ENCODE data around the gene JAKMIP2.

Gene JAKMIP2

DNA sequence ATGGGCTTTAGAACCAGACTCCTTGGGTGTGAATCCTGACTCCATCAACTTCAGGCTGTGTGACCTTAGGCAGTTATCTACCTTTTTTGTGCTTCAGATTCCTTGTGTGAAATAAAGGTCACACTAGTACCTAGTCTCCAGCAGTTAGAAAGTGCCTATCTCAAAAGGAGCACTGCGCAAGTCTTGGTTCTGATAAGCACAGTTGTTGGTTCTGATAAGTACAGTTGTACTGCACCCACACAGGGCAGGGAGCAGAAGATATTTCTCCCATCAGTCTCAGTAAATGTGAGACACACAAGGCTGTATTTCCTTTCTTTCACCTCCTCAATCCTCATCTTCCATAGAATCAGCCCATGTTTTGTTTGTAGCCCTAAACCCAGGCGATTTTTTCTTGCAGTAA lies 156.1 kb downstream of the JAKMIP2 start:
- ChIA-PET CTCF (interaction anchor here (0.7 kb wide), 2 partner anchors 186 to 457 kb away, joined by 3 read pairs; no protein-coding TSS in a partner anchor), POLR2A (no interaction called here)
- H3K4me1 ChIP-seq (ENCODE audit: control insufficient read depth, insufficient read depth, low read length): no peaks in the 10 kb centered on the region
- no peak for TF ChIP-seq ZNF23 (tag by site-specific recombination; IDR thresholded peaks at IDR 0.05; ENCODE audit: borderline replicate concordance)
- TF ChIP-seq ZNF843 (tag by site-specific recombination; IDR thresholded peaks at IDR 0.05): no peak
- TF ChIP-seq REPIN1 (tag by site-specific recombination; IDR thresholded peaks at IDR 0.05; ENCODE audit: low read depth): no peak
- no peak for TF ChIP-seq ZNF223 (tag by site-specific recombination; IDR thresholded peaks at IDR 0.05)
- TF ChIP-seq ZNF266 (tag by site-specific recombination; IDR thresholded peaks at IDR 0.05; ENCODE audit: low read depth): no peak
- no peak for TF ChIP-seq YY1 (tag by site-specific recombination; IDR thresholded peaks at IDR 0.05)
- TF ChIP-seq ZBTB44 (tag by site-specific recombination; IDR thresholded peaks at IDR 0.05): no peak
- TF ChIP-seq, protein P1, sequence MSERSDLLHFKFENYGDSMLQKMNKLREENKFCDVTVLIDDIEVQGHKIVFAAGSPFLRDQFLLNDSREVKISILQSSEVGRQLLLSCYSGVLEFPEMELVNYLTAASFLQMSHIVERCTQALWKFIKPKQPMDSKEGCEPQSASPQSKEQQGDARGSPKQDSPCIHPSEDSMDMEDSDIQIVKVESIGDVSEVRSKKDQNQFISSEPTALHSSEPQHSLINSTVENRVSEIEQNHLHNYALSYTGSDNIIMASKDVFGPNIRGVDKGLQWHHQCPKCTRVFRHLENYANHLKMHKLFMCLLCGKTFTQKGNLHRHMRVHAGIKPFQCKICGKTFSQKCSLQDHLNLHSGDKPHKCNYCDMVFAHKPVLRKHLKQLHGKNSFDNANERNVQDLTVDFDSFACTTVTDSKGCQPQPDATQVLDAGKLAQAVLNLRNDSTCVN (tag by site-specific recombination; optimal IDR thresholded peaks at IDR 0.05): no peak
- TF ChIP-seq, protein P2, sequence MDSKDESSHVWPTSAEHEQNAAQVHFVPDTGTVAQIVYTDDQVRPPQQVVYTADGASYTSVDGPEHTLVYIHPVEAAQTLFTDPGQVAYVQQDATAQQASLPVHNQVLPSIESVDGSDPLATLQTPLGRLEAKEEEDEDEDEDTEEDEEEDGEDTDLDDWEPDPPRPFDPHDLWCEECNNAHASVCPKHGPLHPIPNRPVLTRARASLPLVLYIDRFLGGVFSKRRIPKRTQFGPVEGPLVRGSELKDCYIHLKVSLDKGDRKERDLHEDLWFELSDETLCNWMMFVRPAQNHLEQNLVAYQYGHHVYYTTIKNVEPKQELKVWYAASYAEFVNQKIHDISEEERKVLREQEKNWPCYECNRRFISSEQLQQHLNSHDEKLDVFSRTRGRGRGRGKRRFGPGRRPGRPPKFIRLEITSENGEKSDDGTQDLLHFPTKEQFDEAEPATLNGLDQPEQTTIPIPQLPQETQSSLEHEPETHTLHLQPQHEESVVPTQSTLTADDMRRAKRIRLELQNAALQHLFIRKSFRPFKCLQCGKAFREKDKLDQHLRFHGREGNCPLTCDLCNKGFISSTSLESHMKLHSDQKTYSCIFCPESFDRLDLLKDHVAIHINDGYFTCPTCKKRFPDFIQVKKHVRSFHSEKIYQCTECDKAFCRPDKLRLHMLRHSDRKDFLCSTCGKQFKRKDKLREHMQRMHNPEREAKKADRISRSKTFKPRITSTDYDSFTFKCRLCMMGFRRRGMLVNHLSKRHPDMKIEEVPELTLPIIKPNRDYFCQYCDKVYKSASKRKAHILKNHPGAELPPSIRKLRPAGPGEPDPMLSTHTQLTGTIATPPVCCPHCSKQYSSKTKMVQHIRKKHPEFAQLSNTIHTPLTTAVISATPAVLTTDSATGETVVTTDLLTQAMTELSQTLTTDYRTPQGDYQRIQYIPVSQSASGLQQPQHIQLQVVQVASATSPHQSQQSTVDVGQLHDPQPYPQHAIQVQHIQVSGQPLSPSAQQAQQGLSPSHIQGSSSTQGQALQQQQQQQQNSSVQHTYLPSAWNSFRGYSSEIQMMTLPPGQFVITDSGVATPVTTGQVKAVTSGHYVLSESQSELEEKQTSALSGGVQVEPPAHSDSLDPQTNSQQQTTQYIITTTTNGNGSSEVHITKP (tag by site-specific recombination; IDR thresholded peaks at IDR 0.05): no peak
- H3K36me3 ChIP-seq (ENCODE audit: control insufficient read depth in 2 of 2, insufficient read depth in 1 of 2, low read length in 2 of 2): peaks cover 0 to 4% of the 10 kb centered on the region in 2 experiments; a peak in 1 of 3 replicates
- H3K4me3 ChIP-seq (ENCODE audit: low read depth, low read length): no peak overlapping the region
- H3K9me3 ChIP-seq (ENCODE audit: control insufficient read depth, insufficient read depth, low read depth, low read length): no peaks in the 10 kb centered on the region
- H3K27ac ChIP-seq (ENCODE audit: extremely low read depth, low read depth, low read length): no peak overlapping the region

DNA sequence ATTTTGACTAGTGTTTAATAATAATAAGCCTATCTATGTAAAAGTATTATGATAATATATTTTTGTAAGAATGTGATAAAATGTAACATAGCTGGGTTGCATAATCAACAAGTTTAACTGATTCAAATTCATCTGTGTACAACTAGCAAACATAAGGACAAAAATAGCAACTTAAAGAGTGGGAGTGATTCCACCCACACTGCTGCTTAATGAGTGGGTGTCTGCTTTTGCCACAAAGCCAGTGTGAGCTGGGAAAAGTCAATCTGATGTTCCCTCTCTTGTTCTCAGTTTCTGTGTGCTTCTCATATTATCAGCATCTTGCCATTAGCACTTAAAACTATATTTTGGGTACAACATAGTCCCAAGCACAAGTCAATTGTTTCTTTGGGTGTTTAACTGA lies 161.5 kb downstream of the JAKMIP2 start:
- Histone ChIP-seq H3K4me1 (ENCODE audit: control insufficient read depth, insufficient read depth, low read length) (peaks cover 5% of the 10 kb centered on the region; the same call in 1 of the 2 replicates), H3K9me3 (ENCODE audit: control insufficient read depth, insufficient read depth, low read depth, low read length) (no peaks in the 10 kb centered on the region), H3K36me3 (ENCODE audit: control insufficient read depth in 2 of 2, insufficient read depth in 1 of 2, low read length in 2 of 2) (peaks cover 0 to 3% of the 10 kb centered on the region in 2 experiments; a peak in 1 of 3 replicates), H3K27ac (ENCODE audit: extremely low read depth, low read depth, low read length) (no peak overlapping the region), H3K4me3 (ENCODE audit: low read depth, low read length) (no peak overlapping the region)
- TF ChIP-seq EGR2 (tag by site-specific recombination; IDR thresholded peaks at IDR 0.05; ENCODE audit: low read depth) (peak; percentile 73), HOXD13 (CRISPR knock-in tag; IDR thresholded peaks at IDR 0.05; ENCODE audit: borderline replicate concordance) (no peak), ZFHX2 (tag by site-specific recombination; conservative IDR thresholded peaks at IDR 0.05) (peak; percentile 63)
- ChIA-PET CTCF (interaction anchor here (0.6 to 3.7 kb wide), 3 partner anchors 176 to 237 kb away, joined by 3 to 25 read pairs (median 3); no protein-coding TSS in a partner anchor), POLR2A (no interaction called here)

- CTCF ChIA-PET: interaction anchor here (0.7 to 1.9 kb wide), 3 partner anchors 8 to 310 kb away, joined by 3 to 11 read pairs (median 4); no protein-coding TSS in a partner anchor
- Histone ChIP-seq H3K36me3 (ENCODE audit: control insufficient read depth in 2 of 2, insufficient read depth in 1 of 2, low read length in 2 of 2) (peaks cover 3 to 4% of the 10 kb centered on the region in 2 experiments; a peak in 2 of 3 replicates), H3K4me1 (ENCODE audit: control insufficient read depth, insufficient read depth, low read length) (peaks cover 5% of the 10 kb centered on the region; the same call in 1 of the 2 replicates), H3K27ac (ENCODE audit: extremely low read depth, low read depth, low read length) (no peak overlapping the region), H3K4me3 (ENCODE audit: low read depth, low read length) (no peak overlapping the region), H3K9me3 (ENCODE audit: control insufficient read depth, insufficient read depth, low read depth, low read length) (no peaks in the 10 kb centered on the region)
- POLR2A ChIA-PET: no interaction called here
- TF ChIP-seq ZNF37A (tag by site-specific recombination; IDR thresholded peaks at IDR 0.05): no peak
- no peak for TF ChIP-seq ZNF48 (tag by site-specific recombination; IDR thresholded peaks at IDR 0.05)
- TF ChIP-seq OVOL3 (tag by site-specific recombination; IDR thresholded peaks at IDR 0.05): no peak
- TF ChIP-seq, protein P3, sequence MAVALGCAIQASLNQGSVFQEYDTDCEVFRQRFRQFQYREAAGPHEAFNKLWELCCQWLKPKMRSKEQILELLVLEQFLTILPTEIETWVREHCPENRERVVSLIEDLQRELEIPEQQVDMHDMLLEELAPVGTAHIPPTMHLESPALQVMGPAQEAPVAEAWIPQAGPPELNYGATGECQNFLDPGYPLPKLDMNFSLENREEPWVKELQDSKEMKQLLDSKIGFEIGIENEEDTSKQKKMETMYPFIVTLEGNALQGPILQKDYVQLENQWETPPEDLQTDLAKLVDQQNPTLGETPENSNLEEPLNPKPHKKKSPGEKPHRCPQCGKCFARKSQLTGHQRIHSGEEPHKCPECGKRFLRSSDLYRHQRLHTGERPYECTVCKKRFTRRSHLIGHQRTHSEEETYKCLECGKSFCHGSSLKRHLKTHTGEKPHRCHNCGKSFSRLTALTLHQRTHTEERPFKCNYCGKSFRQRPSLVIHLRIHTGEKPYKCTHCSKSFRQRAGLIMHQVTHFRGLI (tag by site-specific recombination; IDR thresholded peaks at IDR 0.05): no peak
- no peak for TF ChIP-seq ZNF133 (tag by site-specific recombination; IDR thresholded peaks at IDR 0.05)
- no peak for TF ChIP-seq SP3 (tag by site-specific recombination; IDR thresholded peaks at IDR 0.05)
- no peak for TF ChIP-seq ZNF311 (tag by site-specific recombination; IDR thresholded peaks at IDR 0.05; ENCODE audit: borderline replicate concordance)
- TF ChIP-seq, protein P4, sequence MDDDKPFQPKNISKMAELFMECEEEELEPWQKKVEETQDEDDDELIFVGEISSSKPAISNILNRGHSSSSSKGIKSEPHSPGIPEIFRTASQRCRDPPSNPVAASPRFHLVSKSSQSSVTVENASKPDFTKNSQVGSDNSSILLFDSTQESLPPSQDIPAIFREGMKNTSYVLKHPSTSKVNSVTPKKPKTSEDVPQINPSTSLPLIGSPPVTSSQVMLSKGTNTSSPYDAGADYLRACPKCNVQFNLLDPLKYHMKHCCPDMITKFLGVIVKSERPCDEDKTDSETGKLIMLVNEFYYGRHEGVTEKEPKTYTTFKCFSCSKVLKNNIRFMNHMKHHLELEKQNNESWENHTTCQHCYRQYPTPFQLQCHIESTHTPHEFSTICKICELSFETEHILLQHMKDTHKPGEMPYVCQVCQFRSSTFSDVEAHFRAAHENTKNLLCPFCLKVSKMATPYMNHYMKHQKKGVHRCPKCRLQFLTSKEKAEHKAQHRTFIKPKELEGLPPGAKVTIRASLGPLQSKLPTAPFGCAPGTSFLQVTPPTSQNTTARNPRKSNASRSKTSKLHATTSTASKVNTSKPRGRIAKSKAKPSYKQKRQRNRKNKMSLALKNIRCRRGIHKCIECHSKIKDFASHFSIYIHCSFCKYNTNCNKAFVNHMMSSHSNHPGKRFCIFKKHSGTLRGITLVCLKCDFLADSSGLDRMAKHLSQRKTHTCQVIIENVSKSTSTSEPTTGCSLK (tag by site-specific recombination; IDR thresholded peaks at IDR 0.05): no peak
- no peak for TF ChIP-seq YY1 (tag by site-specific recombination; IDR thresholded peaks at IDR 0.05)
These were observed 163.1 kb downstream of the JAKMIP2 start for GRCh38 chr5:147619281-147619878.
